ENCODE results near the gene BMP7. TPM values are rescaled to one million over a fixed set of nuclear protein-coding genes. Genes with fewer than 3 reads are reported as not detected.

BMP7 gene
- total and polyA plus RNA-seq, 2 of the 8 experiments (the other 6 are each of a cell fraction or from before 2014, with no cell fraction given) = 9.2 to 14.7 TPM

DNA sequence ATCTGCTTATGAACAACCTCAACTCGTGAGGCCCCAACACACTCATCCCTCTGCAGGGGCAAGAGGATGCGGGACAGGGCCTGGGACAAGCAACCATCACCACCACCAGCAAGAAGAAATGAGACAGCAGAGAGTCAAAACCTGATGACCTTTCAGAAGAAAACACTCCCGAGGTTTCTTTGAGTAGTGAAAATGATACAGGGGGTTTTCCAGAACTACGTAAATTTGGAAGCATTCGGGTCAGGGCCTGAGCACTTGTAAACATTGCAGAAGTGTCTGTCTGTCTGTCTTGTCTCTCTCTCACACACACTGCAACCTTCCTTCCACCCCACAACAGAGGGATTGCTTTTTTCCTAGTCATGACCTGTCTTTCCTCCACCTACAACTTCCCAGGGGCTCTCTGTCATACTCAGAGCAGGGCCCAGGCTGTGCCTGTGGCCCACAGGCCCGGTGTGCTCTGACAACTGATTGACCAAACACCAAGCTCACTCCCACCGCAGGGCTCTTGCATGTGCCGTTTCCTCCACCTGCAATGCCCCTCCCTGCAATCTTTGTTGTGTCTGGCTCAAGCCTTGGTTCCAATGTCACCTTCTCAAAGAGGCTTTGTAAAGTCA, 90.9 kb downstream of the BMP7 start (continued):
- TF ChIP-seq, protein P1, sequence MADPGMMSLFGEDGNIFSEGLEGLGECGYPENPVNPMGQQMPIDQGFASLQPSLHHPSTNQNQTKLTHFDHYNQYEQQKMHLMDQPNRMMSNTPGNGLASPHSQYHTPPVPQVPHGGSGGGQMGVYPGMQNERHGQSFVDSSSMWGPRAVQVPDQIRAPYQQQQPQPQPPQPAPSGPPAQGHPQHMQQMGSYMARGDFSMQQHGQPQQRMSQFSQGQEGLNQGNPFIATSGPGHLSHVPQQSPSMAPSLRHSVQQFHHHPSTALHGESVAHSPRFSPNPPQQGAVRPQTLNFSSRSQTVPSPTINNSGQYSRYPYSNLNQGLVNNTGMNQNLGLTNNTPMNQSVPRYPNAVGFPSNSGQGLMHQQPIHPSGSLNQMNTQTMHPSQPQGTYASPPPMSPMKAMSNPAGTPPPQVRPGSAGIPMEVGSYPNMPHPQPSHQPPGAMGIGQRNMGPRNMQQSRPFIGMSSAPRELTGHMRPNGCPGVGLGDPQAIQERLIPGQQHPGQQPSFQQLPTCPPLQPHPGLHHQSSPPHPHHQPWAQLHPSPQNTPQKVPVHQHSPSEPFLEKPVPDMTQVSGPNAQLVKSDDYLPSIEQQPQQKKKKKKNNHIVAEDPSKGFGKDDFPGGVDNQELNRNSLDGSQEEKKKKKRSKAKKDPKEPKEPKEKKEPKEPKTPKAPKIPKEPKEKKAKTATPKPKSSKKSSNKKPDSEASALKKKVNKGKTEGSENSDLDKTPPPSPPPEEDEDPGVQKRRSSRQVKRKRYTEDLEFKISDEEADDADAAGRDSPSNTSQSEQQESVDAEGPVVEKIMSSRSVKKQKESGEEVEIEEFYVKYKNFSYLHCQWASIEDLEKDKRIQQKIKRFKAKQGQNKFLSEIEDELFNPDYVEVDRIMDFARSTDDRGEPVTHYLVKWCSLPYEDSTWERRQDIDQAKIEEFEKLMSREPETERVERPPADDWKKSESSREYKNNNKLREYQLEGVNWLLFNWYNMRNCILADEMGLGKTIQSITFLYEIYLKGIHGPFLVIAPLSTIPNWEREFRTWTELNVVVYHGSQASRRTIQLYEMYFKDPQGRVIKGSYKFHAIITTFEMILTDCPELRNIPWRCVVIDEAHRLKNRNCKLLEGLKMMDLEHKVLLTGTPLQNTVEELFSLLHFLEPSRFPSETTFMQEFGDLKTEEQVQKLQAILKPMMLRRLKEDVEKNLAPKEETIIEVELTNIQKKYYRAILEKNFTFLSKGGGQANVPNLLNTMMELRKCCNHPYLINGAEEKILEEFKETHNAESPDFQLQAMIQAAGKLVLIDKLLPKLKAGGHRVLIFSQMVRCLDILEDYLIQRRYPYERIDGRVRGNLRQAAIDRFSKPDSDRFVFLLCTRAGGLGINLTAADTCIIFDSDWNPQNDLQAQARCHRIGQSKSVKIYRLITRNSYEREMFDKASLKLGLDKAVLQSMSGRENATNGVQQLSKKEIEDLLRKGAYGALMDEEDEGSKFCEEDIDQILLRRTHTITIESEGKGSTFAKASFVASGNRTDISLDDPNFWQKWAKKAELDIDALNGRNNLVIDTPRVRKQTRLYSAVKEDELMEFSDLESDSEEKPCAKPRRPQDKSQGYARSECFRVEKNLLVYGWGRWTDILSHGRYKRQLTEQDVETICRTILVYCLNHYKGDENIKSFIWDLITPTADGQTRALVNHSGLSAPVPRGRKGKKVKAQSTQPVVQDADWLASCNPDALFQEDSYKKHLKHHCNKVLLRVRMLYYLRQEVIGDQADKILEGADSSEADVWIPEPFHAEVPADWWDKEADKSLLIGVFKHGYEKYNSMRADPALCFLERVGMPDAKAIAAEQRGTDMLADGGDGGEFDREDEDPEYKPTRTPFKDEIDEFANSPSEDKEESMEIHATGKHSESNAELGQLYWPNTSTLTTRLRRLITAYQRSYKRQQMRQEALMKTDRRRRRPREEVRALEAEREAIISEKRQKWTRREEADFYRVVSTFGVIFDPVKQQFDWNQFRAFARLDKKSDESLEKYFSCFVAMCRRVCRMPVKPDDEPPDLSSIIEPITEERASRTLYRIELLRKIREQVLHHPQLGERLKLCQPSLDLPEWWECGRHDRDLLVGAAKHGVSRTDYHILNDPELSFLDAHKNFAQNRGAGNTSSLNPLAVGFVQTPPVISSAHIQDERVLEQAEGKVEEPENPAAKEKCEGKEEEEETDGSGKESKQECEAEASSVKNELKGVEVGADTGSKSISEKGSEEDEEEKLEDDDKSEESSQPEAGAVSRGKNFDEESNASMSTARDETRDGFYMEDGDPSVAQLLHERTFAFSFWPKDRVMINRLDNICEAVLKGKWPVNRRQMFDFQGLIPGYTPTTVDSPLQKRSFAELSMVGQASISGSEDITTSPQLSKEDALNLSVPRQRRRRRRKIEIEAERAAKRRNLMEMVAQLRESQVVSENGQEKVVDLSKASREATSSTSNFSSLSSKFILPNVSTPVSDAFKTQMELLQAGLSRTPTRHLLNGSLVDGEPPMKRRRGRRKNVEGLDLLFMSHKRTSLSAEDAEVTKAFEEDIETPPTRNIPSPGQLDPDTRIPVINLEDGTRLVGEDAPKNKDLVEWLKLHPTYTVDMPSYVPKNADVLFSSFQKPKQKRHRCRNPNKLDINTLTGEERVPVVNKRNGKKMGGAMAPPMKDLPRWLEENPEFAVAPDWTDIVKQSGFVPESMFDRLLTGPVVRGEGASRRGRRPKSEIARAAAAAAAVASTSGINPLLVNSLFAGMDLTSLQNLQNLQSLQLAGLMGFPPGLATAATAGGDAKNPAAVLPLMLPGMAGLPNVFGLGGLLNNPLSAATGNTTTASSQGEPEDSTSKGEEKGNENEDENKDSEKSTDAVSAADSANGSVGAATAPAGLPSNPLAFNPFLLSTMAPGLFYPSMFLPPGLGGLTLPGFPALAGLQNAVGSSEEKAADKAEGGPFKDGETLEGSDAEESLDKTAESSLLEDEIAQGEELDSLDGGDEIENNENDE (IDR thresholded peaks at IDR 0.05; ENCODE audit: insufficient replicate concordance, low read length) = no peak
- TF ChIP-seq RNF2 (IDR thresholded peaks at IDR 0.05; ENCODE audit: borderline replicate concordance, low read depth, low read length, missing control alignments, poor library complexity, severe bottlenecking) = no peak

Measured in H1 (cell line).